Right ventricle myocardium superior (tissue), 1 donor: ENCODE results near the gene COL5A3. TPM values are rescaled to one million over a fixed set of nuclear protein-coding genes. Genes with fewer than 3 reads are reported as not detected.
"Not testable (repeated sequence)": the region's sequence is repeated elsewhere in the genome, so short reads cannot be mapped to it uniquely, and the experiment has no call there.

Experiments
- ATAC-seq: fragments of 200-7000 bp; cut with Tn5 transposase; one replicate; pipeline ENCODE4 v1.9.1; 2020; ENCODE audit warnings: mild to moderate bottlenecking; ENCODE audit not compliant: poor library complexity
- DNase-seq: peaks from one replicate; pipeline ENCODE4 v3.0.0-alpha.2; 2020
- intact Hi-C: fragments of 100-400 bp; cut with DNase I; formaldehyde crosslinking; loops from one replicate; pipeline ENCODE4 v1.11.2; 2022
- long read RNA-seq: library from polyadenylated mRNA; unstranded; transcript quantifications from one replicate; pipeline ENCODE4 v2.0.0, GENCODE V29; 2021
- total RNA-seq: library from RNA; stranded (reverse); fragmentation: NEBNext Ultra II Directional; extraction: Animal tissue kit (Norgen Biotek cat#: 25700); gene quantifications from one replicate; pipeline ENCODE4 v1.2.1, GENCODE V29; 2021
- donor health status: DM: no; HTN: yes; CAD: no; lungs with severe emphysema.

Gene COL5A3
- total RNA-seq: 10.1 TPM
- long read RNA-seq, partial matches to known transcripts: 8 of 11 reads
- long read RNA-seq, other reads (novel, unspliced or antisense): 3 of 11 reads

DNA sequence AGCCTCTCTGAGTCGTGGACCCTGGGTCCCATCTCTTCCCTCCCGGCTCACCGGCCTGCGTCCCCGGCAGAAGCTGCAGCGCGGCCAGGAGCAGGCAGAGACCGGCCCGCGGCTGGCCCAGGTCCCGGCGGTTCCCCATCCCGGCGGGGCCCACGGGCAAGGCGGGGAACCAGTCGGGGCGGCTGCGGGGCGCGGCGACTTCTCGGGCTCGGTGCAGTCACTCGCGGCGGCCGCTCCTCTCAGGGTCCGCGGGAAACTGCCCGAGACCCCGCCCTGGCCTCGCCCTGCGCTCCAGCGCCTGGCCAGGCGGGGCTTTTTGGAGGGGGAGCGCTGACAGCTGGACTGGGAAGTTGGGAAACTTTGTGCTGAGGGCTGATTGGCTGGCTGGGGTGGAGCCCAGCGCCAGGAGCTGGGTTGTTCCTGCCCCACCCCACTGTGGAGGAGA lies at the start of gene COL5A3:
COL5A3 (minus strand) TSS at position 258 of the 445 bp plus-strand sequence; CDS start at position 139, 119 bp downstream.
- ATAC-seq (peak; percentile 71), DNase-seq (peak; percentile 84)
- intact Hi-C loops: no loop called here

DNA sequence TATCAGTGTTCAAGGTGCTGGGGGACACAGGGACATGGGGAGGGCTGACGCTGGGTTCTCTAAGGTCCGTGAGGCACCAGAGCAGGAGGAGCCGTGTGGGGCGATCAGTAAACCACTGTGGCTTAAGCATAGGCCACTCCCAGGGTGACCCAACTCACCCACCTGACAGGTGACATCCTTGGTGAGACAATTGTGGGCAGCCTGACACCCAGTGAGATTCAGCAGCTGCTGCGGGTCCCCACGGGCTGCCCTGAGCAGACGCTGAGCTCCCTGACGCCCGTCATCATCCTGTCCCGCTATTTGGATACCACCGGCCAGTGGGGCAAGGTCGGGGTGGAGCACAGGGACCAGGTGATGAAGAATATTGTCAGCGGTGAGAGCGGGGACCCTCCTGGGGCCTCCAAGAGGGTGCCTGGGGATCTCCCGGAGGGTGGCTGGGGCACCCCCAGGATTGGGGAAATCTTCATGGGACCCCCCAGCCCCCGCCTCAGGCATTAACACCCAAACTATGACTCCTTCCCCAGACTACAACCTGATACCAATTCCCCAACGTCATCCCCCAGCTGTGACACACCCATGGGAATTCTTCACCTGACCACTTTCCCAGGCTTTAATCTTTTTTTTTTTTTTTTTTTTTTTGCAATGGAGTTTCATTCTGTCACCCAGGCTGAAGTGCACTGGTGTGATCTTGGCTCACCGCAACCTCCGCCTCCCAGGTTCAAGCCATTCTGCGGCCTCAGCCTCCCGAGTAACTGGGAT lies 42.5 kb upstream of the COL5A3 start:
- no peak for DNase-seq
- intact Hi-C loops: no loop called here

DNA sequence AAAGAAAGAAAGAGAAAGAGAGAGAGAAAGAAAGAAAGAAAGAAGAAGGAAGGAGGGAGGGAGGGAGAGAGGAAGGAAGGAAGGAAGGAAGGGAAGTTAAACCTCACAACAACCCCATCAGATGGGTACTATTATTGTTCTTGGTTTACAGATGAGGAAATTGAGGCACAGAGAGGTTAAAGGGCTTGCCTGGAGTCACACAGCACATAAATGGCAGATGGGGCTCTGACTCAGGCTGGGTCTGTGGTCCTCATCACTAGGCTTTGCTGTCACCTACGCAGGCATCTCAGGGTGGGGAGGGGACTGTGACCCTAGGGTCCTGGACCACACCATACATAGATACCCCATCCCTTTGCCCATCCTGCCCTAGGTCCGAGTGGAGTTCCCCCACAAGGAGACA lies 39.3 kb upstream of the COL5A3 start:
- ATAC-seq (no peak), DNase-seq (no peak)
- intact Hi-C loops: no loop called here

More for the DNA sequence above, 42.5 kb upstream of the COL5A3 start:
- no peak for ATAC-seq

DNA sequence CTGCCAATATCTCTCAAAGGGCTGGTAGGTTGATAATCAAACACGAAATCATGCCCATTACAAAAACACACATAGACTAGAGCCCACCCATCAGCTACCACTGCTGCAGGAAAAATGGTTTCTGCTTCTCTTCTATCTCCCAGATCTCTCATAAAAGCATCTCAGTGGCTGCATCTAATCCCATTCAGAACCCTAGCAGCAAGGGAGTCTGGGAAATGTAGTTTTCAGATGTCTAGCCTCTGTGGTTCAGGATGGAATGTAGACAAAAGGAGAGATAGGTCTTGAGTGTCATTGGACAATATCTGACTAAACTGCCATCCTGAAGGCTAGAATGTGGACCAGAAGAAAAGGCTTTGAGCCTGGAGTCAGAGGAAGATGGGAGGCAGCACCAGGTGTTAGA lies 35.1 kb upstream of the COL5A3 start:
- ATAC-seq (no peak), DNase-seq (no peak)
- intact Hi-C loops: no loop called here

DNA sequence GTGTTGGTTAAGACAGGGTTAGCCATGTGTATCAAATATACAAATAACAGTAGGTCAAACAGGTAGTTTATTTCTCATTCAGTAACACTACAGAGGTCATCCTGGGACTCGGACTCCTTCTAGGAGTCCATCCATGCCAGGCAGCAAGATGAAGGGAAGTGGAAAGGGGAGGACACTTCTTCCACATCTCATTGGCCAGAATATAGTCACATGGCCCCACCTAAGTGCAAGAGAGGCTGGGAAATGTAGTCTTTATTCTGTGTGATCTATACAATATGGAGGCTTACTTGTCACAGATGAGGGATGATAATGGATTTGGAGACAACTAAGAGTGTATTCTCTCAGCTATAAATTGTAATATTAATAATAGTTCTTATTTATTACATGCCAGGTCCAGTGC lies 34.1 kb upstream of the COL5A3 start:
- DNase-seq: no peak
- no peak for ATAC-seq
- intact Hi-C loops: no loop called here

DNA sequence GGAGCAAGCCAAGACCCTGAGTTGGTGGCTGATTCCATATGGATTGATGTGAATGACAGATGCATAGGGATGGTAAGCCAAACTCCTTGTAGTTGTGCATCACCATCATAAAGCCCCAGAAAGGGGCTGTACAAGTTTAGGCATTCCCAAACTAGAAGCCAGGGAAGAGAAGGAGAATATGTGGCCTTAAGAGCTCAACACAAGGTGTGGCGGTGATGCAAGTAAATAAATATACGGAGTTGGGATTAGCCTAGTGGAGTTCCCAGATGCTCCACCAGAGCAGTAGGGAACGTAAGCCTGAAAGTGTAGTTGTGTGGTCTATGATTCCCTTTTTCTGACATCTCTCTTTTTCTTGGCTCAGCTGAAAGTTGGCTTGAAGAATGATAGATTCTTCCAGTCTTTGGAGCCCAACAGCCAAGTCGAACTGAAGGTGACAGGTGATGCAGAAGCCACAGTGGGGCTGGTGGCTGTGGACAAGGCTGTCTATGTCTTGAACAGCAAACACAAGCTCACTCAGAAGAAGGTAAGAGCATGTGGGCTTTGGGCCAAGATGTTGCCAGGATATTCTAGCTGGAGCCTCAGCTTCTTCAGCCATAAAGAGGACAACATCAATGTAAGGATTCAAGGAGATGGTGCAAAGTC lies 33.1 kb upstream of the COL5A3 start:
- DNase-seq: no peak
- intact Hi-C loops: no loop called here
- no peak for ATAC-seq

DNA sequence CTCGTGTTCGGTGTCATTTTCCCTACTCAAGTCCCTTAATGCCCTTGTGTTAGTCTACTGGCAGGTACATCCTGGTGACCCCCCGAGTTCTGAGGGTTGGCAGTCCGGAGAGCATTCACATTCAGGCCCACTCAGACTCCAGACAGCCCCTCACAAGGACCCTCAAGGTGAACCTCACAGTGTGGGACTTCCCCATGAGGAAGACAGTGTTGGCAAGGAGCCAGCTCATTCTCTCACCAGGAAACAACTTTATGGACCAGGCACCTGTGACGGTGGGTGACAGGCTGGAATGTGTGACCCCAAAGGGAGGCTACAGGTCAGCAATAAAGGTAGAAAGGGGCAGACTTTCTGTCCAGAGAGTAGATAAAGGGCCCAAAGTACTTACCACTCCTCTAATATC lies 27.5 kb upstream of the COL5A3 start:
- no peak for DNase-seq
- ATAC-seq: no peak
- intact Hi-C loops: no loop called here

- DNase-seq (no peak), ATAC-seq (no peak)
- intact Hi-C loops: no loop called here
These were observed 27.1 kb upstream of the COL5A3 start for GRCh38 chr19:10037367-10037766.

- ATAC-seq: no peak
- DNase-seq: no peak
- intact Hi-C loops: no loop called here
These were observed 26.3 kb upstream of the COL5A3 start for GRCh38 chr19:10036601-10037071.

- DNase-seq (no peak), ATAC-seq (no peak)
- intact Hi-C loops: no loop called here
These were observed 23.3 kb upstream of the COL5A3 start for GRCh38 chr19:10033614-10034013.

DNA sequence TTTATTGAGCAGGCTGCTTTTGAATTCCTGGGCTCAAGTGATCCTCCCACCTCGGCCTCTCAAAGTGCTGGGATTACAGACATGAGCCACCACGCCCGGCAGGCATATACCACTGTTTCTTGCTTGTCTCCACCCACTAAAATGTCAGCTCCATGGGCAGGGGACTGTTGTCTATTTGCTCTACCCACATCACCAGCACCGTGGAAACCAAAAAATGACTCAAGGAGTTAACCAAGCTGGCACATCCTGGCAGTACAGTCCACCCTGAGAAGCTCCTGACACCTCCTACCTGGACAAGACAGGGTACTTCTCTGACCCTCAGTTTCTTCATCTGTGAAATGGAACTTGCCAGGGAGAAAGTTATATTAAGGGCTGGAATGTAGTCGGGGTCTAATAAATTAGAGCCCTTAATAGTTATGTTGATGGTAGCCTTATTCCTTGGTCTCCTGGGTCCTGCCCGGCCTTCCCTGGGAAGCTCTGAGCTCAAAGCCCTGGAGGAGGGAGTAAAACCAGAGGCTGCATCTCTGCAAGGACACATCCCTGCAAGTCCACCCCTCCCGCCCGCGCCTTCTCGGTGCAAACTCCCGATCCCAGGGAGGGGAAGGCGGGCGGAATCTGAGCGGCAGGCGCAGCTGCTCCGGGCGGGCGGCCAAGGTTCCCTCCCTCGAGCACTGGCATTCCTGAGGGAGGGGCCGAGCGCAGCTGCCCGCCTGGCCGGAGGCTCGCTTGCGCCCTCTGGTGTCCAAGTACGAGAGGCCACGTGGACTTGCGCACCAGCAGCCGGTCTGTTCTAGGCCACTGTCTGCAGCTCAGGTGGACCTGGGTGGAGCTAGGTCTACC lies 17.1 kb upstream of the COL5A3 start:
- ATAC-seq (peak; percentile 99), DNase-seq (peak; percentile 97)
- intact Hi-C loops: no loop called here

GRCh38 chr19:10026744-10027143 lies 16.4 kb upstream of the COL5A3 start:
- ATAC-seq (no peak), DNase-seq (no peak)
- intact Hi-C loops: no loop called here

GRCh38 chr19:10023096-10023495 lies 12.8 kb upstream of the COL5A3 start:
- DNase-seq, ATAC-seq, intact Hi-C loops: not testable (repeated sequence)

DNA sequence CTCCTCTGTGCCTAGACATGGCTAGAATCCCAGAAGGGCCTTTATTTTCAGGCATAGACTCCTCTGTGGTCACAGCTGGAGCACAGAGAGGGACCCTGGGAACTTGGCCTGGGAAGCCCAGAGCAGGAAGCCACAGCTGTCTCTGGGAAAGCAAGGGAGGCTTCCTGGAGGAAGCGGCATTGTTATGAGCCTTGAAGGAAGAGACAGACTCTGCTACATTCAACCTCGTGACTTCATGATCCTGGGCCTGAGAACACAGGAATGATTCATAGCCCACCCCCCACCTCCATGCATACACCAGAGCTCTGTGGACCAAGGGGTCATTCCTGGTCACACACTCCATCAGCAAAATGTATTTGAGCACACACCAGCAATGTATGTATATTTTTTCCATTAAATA lies 11.6 kb upstream of the COL5A3 start:
- intact Hi-C loops: no loop called here
- ATAC-seq: no peak
- DNase-seq: no peak

GRCh38 chr19:10021446-10021845 lies 11.1 kb upstream of the COL5A3 start:
- ATAC-seq: no peak
- intact Hi-C loops: no loop called here
- DNase-seq: no peak

DNA sequence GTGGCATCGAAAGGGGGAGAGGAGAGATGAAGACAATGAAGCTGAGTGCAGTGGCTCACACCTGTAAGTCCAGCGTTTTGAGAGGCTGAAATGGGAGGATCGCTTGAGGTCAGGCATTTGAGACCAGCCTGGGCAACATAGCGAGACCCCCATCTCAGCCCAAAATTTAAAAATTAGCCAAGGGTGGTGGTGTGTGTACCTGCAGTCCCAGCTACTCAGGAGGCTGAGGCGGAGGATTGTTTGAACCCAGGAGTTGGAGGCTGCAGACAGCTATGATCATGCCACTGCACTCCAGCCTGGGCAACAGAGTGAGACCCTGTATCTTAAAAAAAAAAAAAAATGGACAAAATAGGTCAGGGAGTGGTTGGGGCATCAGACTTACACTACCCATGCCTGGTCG lies 10.5 kb upstream of the COL5A3 start:
- DNase-seq (no peak), ATAC-seq (no peak)
- intact Hi-C loops: no loop called here

- intact Hi-C loops: no loop called here
- DNase-seq (no peak), ATAC-seq (no peak)
These were observed 8.9 kb upstream of the COL5A3 start for GRCh38 chr19:10019246-10019645.

DNA sequence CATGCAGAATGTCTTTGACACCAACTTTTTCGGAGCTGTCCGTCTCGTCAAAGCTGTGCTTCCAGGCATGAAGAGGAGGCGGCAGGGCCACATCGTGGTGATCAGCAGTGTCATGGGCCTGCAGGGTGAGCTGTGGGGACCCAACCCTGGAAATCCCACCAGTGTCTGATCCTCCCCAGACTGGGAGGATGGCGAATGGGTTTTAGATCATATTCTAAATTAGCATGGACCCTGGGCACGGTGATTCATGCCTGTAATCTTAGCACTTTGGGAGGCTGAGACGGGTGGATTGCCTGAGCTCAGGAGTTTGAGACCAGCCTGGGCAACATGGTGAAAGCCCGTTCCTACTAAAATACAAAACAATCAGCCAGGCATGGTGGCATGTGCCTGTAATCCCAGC lies 8.5 kb upstream of the COL5A3 start:
- ATAC-seq: no peak
- DNase-seq: no peak
- intact Hi-C loops: no loop called here

DNA sequence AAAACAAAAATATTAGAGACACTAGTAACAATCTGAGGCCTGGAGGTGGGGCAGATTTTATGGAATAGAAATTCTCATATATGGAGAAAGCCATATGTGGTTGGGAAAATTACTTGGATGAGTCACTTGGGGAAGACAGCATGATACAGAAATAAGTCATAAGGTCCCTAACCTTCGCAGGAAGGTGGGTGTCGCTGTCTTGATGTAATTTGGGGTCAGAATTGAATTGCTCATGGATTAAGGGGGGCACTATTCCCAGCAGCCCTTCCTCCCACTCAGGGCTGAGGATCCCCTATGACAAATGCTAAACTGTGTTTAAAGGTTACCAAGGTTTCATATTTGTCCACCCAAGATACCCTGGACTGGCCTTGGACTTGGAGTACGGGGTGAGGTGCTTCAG lies 8.0 kb upstream of the COL5A3 start:
- DNase-seq (no peak), ATAC-seq (no peak)
- intact Hi-C loops: no loop called here
